Suprapubic skin (tissue), 4 donors: ENCODE data around the gene RSPO4. TPM values are rescaled to one million over a fixed set of nuclear protein-coding genes. Genes with fewer than 3 reads are reported as not detected.

ENCODE experiments used
- DNase-seq, 2 donors: peaks; one replicate each; pipeline ENCODE4 v3.0.0-alpha.2; 2019; ENCODE audit warnings: low spot score in 2 of 2
- H3K27ac ChIP-seq: fragments of 200-600 bp; sonication (generic); one replicate; pipeline ENCODE4 v1.5.1; 2019
- H3K27me3 ChIP-seq: fragments of 200-600 bp; sonication (generic); one replicate; pipeline ENCODE4 v1.5.1; 2019
- H3K36me3 ChIP-seq: fragments of 200-600 bp; sonication (generic); one replicate; pipeline ENCODE4 v1.5.1; 2019
- H3K4me1 ChIP-seq: fragments of 200-600 bp; sonication (generic); one replicate; pipeline ENCODE4 v1.5.1; 2019
- H3K4me3 ChIP-seq: fragments of 200-600 bp; sonication (generic); one replicate; pipeline ENCODE4 v1.5.1; 2019; ENCODE audit warnings: mild to moderate bottlenecking
- H3K9me3 ChIP-seq: fragments of 200-600 bp; sonication (generic); one replicate; pipeline ENCODE4 v1.5.1; 2019
- EP300 ChIP-seq: sonication (generic); formaldehyde crosslinking; IDR thresholded peaks from one replicate; pipeline ENCODE4 v1.6.1; 2017; ENCODE audit warnings: antibody characterized with exemption
- POLR2A ChIP-seq, 2 donors: fragments of 450-650 bp; IDR thresholded peaks; one replicate each; pipeline ENCODE4 v1.6.1; 2017; ENCODE audit warnings: antibody characterized with exemption in 2 of 2, mild to moderate bottlenecking in 2 of 2, moderate library complexity in 2 of 2
- POLR2AphosphoS5 ChIP-seq, 3 donors: sonication (generic); formaldehyde crosslinking; IDR thresholded peaks; one replicate each; pipeline ENCODE4 v1.6.1; 2017; ENCODE audit warnings: antibody characterized with exemption in 3 of 3
- WGBS: methylation state at CpG from one replicate; pipeline ENCODE4 v1.1.5; 2018; 5-methylcytosine and 5-hydroxymethylcytosine counted together
- total RNA-seq, 4 donors: library from RNA; depleted of rRNA; stranded (reverse); fragments of >200 nt; gene quantifications; one replicate each; pipeline ENCODE4 v1.1.0, GENCODE V29; 2016
- TF ChIP-seq, protein P1 (sequence below), 2 donors: fragments of 200-600 bp in 1 of 2; fragments of 450-650 bp in 1 of 2; sonication (generic) in 1 of 2; IDR thresholded peaks; one replicate each; pipeline ENCODE4 v1.5.1; 2016 to 2019; ENCODE audit warnings: antibody characterized with exemption in 2 of 2, mild to moderate bottlenecking in 1 of 2, moderate library complexity in 1 of 2

The RSPO4 gene
- total RNA-seq, 4 donors from 2014 or later: 0.26 to 0.91 (median 0.67) TPM

GRCh38 chr20:971346-971745 is 30.8 kb downstream of the RSPO4 start:
- no peak overlapping the region for H3K4me3 ChIP-seq
- peaks cover 9% of the 10 kb centered on the region for H3K27me3 ChIP-seq
- no peak overlapping the region for H3K27ac ChIP-seq
- no peak for TF ChIP-seq POLR2A (IDR thresholded peaks at IDR 0.05)
- no peak for TF ChIP-seq POLR2AphosphoS5 (IDR thresholded peaks at IDR 0.05)
- TF ChIP-seq, protein P1, sequence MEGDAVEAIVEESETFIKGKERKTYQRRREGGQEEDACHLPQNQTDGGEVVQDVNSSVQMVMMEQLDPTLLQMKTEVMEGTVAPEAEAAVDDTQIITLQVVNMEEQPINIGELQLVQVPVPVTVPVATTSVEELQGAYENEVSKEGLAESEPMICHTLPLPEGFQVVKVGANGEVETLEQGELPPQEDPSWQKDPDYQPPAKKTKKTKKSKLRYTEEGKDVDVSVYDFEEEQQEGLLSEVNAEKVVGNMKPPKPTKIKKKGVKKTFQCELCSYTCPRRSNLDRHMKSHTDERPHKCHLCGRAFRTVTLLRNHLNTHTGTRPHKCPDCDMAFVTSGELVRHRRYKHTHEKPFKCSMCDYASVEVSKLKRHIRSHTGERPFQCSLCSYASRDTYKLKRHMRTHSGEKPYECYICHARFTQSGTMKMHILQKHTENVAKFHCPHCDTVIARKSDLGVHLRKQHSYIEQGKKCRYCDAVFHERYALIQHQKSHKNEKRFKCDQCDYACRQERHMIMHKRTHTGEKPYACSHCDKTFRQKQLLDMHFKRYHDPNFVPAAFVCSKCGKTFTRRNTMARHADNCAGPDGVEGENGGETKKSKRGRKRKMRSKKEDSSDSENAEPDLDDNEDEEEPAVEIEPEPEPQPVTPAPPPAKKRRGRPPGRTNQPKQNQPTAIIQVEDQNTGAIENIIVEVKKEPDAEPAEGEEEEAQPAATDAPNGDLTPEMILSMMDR (IDR thresholded peaks at IDR 0.05): no peak
- no peak for TF ChIP-seq EP300
- H3K4me1 ChIP-seq: no peaks in the 10 kb centered on the region
- H3K36me3 ChIP-seq: no peaks in the 10 kb centered on the region
- 67% methylated on average over 2 of the region's 2 CpGs for WGBS
- no peaks in the 10 kb centered on the region for H3K9me3 ChIP-seq
- no peak for DNase-seq

DNA sequence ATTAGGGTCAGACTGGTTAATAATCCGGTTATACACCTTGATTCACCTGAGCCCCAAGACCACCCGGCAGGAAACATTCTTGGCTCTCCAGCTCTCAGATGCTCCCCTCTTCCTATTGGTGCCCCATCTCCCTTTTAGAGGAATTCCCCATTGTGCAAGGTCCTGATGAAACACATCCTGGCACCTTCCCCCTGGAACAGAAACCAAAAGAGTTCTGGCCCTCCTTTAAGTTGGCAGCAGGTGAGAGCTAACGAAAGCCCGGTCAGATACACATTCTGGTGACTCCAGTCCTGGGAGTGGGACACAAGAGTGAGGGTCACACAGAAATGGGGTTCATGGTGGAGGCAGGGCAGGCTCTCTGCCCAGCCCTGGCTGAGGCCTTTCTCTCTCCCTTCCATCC is 32.2 kb downstream of the RSPO4 start:
- Histone ChIP-seq H3K4me1 (no peaks in the 10 kb centered on the region), H3K36me3 (no peaks in the 10 kb centered on the region), H3K27ac (no peak overlapping the region), H3K9me3 (no peaks in the 10 kb centered on the region), H3K4me3 (no peak overlapping the region), H3K27me3 (peaks cover 16% of the 10 kb centered on the region)
- DNase-seq: no peak
- 50% methylated on average over 4 of the region's 4 CpGs for WGBS
- no peak for TF ChIP-seq POLR2AphosphoS5 (IDR thresholded peaks at IDR 0.05)
- no peak for TF ChIP-seq EP300
- TF ChIP-seq POLR2A (IDR thresholded peaks at IDR 0.05): no peak
- TF ChIP-seq, protein P1 (IDR thresholded peaks at IDR 0.05): no peak

- Histone ChIP-seq H3K4me1 (no peaks in the 10 kb centered on the region), H3K27me3 (peaks cover 16% of the 10 kb centered on the region), H3K27ac (no peak overlapping the region), H3K4me3 (no peak overlapping the region), H3K36me3 (no peaks in the 10 kb centered on the region), H3K9me3 (no peaks in the 10 kb centered on the region)
- no peak for DNase-seq
- 85% methylated on average over 6 of the region's 16 CpGs for WGBS
- TF ChIP-seq POLR2A (IDR thresholded peaks at IDR 0.05) (no peak), POLR2AphosphoS5 (IDR thresholded peaks at IDR 0.05) (no peak), EP300 (no peak)
- TF ChIP-seq, protein P1 (IDR thresholded peaks at IDR 0.05): no peak
These were observed 34.0 kb downstream of the RSPO4 start for GRCh38 chr20:967796-968742.

GRCh38 chr20:965956-966355 is 36.2 kb downstream of the RSPO4 start:
- Histone ChIP-seq H3K27ac (no peak overlapping the region), H3K4me1 (no peaks in the 10 kb centered on the region), H3K9me3 (no peaks in the 10 kb centered on the region), H3K4me3 (no peak overlapping the region), H3K36me3 (no peaks in the 10 kb centered on the region), H3K27me3 (peaks cover 17% of the 10 kb centered on the region)
- DNase-seq: no peak
- TF ChIP-seq EP300 (no peak), POLR2A (IDR thresholded peaks at IDR 0.05) (no peak), POLR2AphosphoS5 (IDR thresholded peaks at IDR 0.05) (no peak)
- TF ChIP-seq, protein P1 (IDR thresholded peaks at IDR 0.05): no peak
- 72% methylated on average over 9 of the region's 9 CpGs for WGBS

GRCh38 chr20:963795-964194 is 38.3 kb downstream of the RSPO4 start:
- DNase-seq: no peak
- Histone ChIP-seq H3K9me3 (no peaks in the 10 kb centered on the region), H3K27me3 (peaks cover 27% of the 10 kb centered on the region), H3K36me3 (no peaks in the 10 kb centered on the region), H3K4me1 (no peaks in the 10 kb centered on the region), H3K4me3 (no peak overlapping the region), H3K27ac (no peak overlapping the region)
- TF ChIP-seq POLR2AphosphoS5 (IDR thresholded peaks at IDR 0.05) (no peak), EP300 (no peak), POLR2A (IDR thresholded peaks at IDR 0.05) (no peak)
- TF ChIP-seq, protein P1 (IDR thresholded peaks at IDR 0.05): no peak
- WGBS: 96% methylated on average over 4 of the region's 10 CpGs
